H9 (cell line): ENCODE measurements around the gene OCIAD1. TPM values are rescaled to one million over a fixed set of nuclear protein-coding genes. Genes with fewer than 3 reads are reported as not detected.

Experiments
- DNase-seq: peaks from one replicate; pipeline ENCODE4 v3.0.0-alpha.2; 2017
- H2AFZ ChIP-seq: one replicate; pipeline ENCODE4 v1.6.1; 2013; ENCODE audit warnings: mild to moderate bottlenecking, low read length, control low read depth, moderate library complexity
- H2AK5ac ChIP-seq: 2 replicates; pipeline ENCODE4 v1.6.1; 2013; ENCODE audit warnings: low read length, control low read depth, mixed read lengths; ENCODE audit not compliant: insufficient read length
- H2BK120ac ChIP-seq: one replicate; pipeline ENCODE4 v1.6.1; 2013; ENCODE audit warnings: low read depth, mild to moderate bottlenecking, low read length, control low read depth, inconsistent platforms; ENCODE audit not compliant: poor library complexity, severe bottlenecking
- H2BK12ac ChIP-seq: 2 replicates; pipeline ENCODE4 v1.6.1; 2013; ENCODE audit warnings: low read length, control low read depth, mixed read lengths, low read depth; ENCODE audit not compliant: insufficient read length
- H2BK15ac ChIP-seq: 2 replicates; pipeline ENCODE4 v1.6.1; 2013; ENCODE audit warnings: low read depth, low read length, control low read depth
- H2BK20ac ChIP-seq: one replicate; pipeline ENCODE4 v1.6.1; 2013; ENCODE audit warnings: low read depth, mild to moderate bottlenecking, low read length, control low read depth, inconsistent platforms; ENCODE audit not compliant: poor library complexity, severe bottlenecking
- H2BK5ac ChIP-seq: 2 replicates; pipeline ENCODE4 v1.6.1; 2013; ENCODE audit warnings: low read length, control low read depth, mixed read lengths; ENCODE audit not compliant: insufficient read length
- H3K14ac ChIP-seq: 2 replicates; pipeline ENCODE4 v1.6.1; 2013; ENCODE audit warnings: low read length, control low read depth; ENCODE audit not compliant: insufficient read depth
- H3K18ac ChIP-seq: 2 replicates; pipeline ENCODE4 v1.6.1; 2013; ENCODE audit warnings: low read depth, mild to moderate bottlenecking, mixed read lengths, low read length, control low read depth; ENCODE audit not compliant: insufficient read length
- H3K23ac ChIP-seq: 2 replicates; pipeline ENCODE4 v1.6.1; 2013; ENCODE audit warnings: low read length, control low read depth, mixed read lengths, low read depth; ENCODE audit not compliant: insufficient read length
- H3K23me2 ChIP-seq: 2 replicates; pipeline ENCODE4 v1.6.1; 2013; ENCODE audit warnings: low read depth, mild to moderate bottlenecking, mixed read lengths, low read length, control low read depth; ENCODE audit not compliant: insufficient read length, poor library complexity, severe bottlenecking
- H3K27ac ChIP-seq: 2 replicates; pipeline ENCODE4 v1.5.1; 2013; ENCODE audit warnings: low read length, control low read depth, mixed read lengths, low read depth; ENCODE audit not compliant: insufficient read length
- H3K27me3 ChIP-seq: 2 replicates; pipeline ENCODE4 v1.6.1; 2013; ENCODE audit warnings: low read length, control low read depth, inconsistent platforms; ENCODE audit not compliant: insufficient read depth
- H3K4ac ChIP-seq: 2 replicates; pipeline ENCODE4 v1.6.1; 2013; ENCODE audit warnings: low read depth, mild to moderate bottlenecking, control low read depth, inconsistent platforms, low read length, moderate library complexity
- H3K4me1 ChIP-seq: 2 replicates; pipeline ENCODE4 v1.6.1; 2013; ENCODE audit warnings: low read length, control low read depth, inconsistent platforms; ENCODE audit not compliant: insufficient read depth
- H3K4me2 ChIP-seq: 2 replicates; pipeline ENCODE4 v1.6.1; 2013; ENCODE audit warnings: low read length, control low read depth, mixed read lengths; ENCODE audit not compliant: insufficient read length, insufficient read depth
- H3K56ac ChIP-seq: 2 replicates; pipeline ENCODE4 v1.6.1; 2013; ENCODE audit warnings: low read depth, mild to moderate bottlenecking, mixed read lengths, low read length, control low read depth; ENCODE audit not compliant: insufficient read length
- H3K79me1 ChIP-seq: 2 replicates; pipeline ENCODE4 v1.6.1; 2013; ENCODE audit warnings: low read depth, mild to moderate bottlenecking, moderate library complexity, low read length, control low read depth, inconsistent platforms; ENCODE audit not compliant: insufficient read depth, poor library complexity, severe bottlenecking
- H3K79me2 ChIP-seq: 2 replicates; pipeline ENCODE4 v1.6.1; 2013; ENCODE audit warnings: low read length, control low read depth, inconsistent platforms; ENCODE audit not compliant: insufficient read depth
- H3K9ac ChIP-seq: 2 replicates; pipeline ENCODE4 v1.6.1; 2013; ENCODE audit warnings: low read length, control low read depth, mixed read lengths; ENCODE audit not compliant: insufficient read length; ENCODE audit errors: extremely low read depth
- H3K9me3 ChIP-seq: one replicate; pipeline ENCODE4 v1.6.1; 2013; ENCODE audit warnings: low read depth, low read length, inconsistent platforms; ENCODE audit not compliant: control insufficient read depth
- H3T11ph ChIP-seq: one replicate; pipeline ENCODE4 v1.6.1; 2013; ENCODE audit warnings: mild to moderate bottlenecking, low read length, control low read depth, inconsistent platforms
- H4K20me1 ChIP-seq: one replicate; pipeline ENCODE4 v1.6.1; 2013; ENCODE audit not compliant: control insufficient read depth, insufficient read length, insufficient read depth
- H4K5ac ChIP-seq: 2 replicates; pipeline ENCODE4 v1.6.1; 2013; ENCODE audit warnings: low read depth, mild to moderate bottlenecking, mixed read lengths, low read length, control low read depth; ENCODE audit not compliant: insufficient read length
- H4K8ac ChIP-seq: replicated peaks from 2 replicates; pipeline ENCODE4 v1.6.1; 2013; ENCODE audit warnings: low read length, control low read depth, mixed read lengths, low read depth; ENCODE audit not compliant: insufficient read length
- H4K91ac ChIP-seq: 2 replicates; pipeline ENCODE4 v1.6.1; 2013; ENCODE audit warnings: low read depth, mild to moderate bottlenecking, moderate library complexity, mixed read lengths, low read length, control low read depth; ENCODE audit not compliant: insufficient read length
- H3K27ac Mint-ChIP-seq, 3 experiments: 2 replicates in 2 of 3; 3 replicates in 1 of 3; pipeline ENCODE4 v1.8.0; 2020 to 2021; ENCODE audit warnings: mixed read lengths in 3 of 3, mild to moderate bottlenecking in 1 of 3, moderate library complexity in 1 of 3
- H3K27me3 Mint-ChIP-seq: 2 replicates; pipeline ENCODE4 v1.8.0; 2021; ENCODE audit warnings: low read depth, mild to moderate bottlenecking, moderate library complexity, mixed read lengths
- H3K36me3 Mint-ChIP-seq, 3 experiments: 2 replicates in 2 of 3; 3 replicates in 1 of 3; pipeline ENCODE4 v1.8.0; 2020 to 2021; ENCODE audit warnings: low read depth in 3 of 3, mixed read lengths in 3 of 3; ENCODE audit not compliant: insufficient read depth in 1 of 3
- H3K4me1 Mint-ChIP-seq, 2 experiments: 2 replicates each; pipeline ENCODE4 v1.8.0; 2020; ENCODE audit warnings: mixed read lengths in 2 of 2
- H3K4me3 Mint-ChIP-seq, 2 experiments: 2 replicates in 1 of 2; 3 replicates in 1 of 2; pipeline ENCODE4 v1.8.0; 2020 to 2021; ENCODE audit warnings: mild to moderate bottlenecking in 2 of 2, mixed read lengths in 2 of 2, moderate library complexity in 1 of 2
- H3K9me3 Mint-ChIP-seq, 2 experiments: 2 replicates in 1 of 2; 3 replicates in 1 of 2; pipeline ENCODE4 v1.8.0; 2020; ENCODE audit warnings: mild to moderate bottlenecking in 2 of 2, mixed read lengths in 2 of 2, moderate library complexity in 1 of 2
- WGBS: extraction: QIAGEN DNeasy Blood & Tissue Kit; methylation state at CpG from one replicate; pipeline ENCODE4 v1.1.7; 2013; ENCODE audit warnings: missing lambda C conversion rate, low lambda C conversion rate, mixed read lengths; ENCODE audit not compliant: insufficient read length; ENCODE audit errors: extremely low coverage; 5-methylcytosine and 5-hydroxymethylcytosine counted together
- total RNA-seq: library from RNA; stranded (reverse); gene quantifications from 2 replicates; pipeline ENCODE4 v1.2.1, GENCODE V29; 2021
- TF ChIP-seq, protein P1 (sequence below): fragments of 200-600 bp; sonication (generic); conservative IDR thresholded peaks from 3 replicates; pipeline ENCODE4 v1.8.0; 2021; ENCODE audit warnings: antibody characterized with exemption, mild to moderate bottlenecking

OCIAD1 gene
- total RNA-seq, 1 experiment from 2014 or later: 169 TPM

DNA sequence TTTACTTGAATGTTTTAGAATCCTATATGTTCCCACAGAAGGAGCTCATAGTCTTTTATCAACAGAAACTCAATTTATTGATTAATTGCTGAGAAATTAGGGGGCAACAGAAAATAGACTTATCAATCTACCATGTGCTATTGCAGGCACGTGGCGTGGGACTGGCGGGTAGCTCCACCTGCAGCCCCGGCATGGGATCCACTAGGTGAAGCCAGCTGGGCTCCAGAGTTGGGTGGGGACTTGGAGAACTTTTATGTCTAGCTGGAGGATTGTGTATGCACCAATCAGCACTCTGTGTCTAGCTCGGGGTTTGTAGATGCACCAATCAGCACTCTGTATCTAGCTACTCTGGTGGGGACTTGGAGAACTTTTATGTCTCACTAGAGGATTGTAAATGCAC is 3.3 kb upstream of the OCIAD1 start:
- Histone ChIP-seq H3K4me1 (peaks cover 5% of the 10 kb centered on the region), H4K20me1 (no peaks in the 10 kb centered on the region), H2BK15ac (no peak overlapping the region), H4K91ac (no peak overlapping the region), H2AFZ (no peak overlapping the region), H4K8ac (no peak overlapping the region), H2BK5ac (no peak overlapping the region), H3K23me2 (no peaks in the 10 kb centered on the region), H3T11ph (no peak overlapping the region), H3K18ac (no peak overlapping the region), H2AK5ac (no peak overlapping the region), H2BK12ac (no peak overlapping the region), H3K79me1 (no peaks in the 10 kb centered on the region), H3K79me2 (peaks cover 9% of the 10 kb centered on the region; the same call in 1 of the 2 replicates), H3K9me3 (no peaks in the 10 kb centered on the region), H3K56ac (no peak overlapping the region), H3K27ac (no peak overlapping the region), H3K9ac (no peak overlapping the region), H2BK120ac (no peak overlapping the region), H3K27me3 (no peaks in the 10 kb centered on the region), H4K5ac (no peak overlapping the region), H2BK20ac (no peak overlapping the region), H3K4ac (no peak overlapping the region), H3K14ac (no peak overlapping the region), H3K4me2 (no peak overlapping the region), H3K23ac (no peak overlapping the region)
- no peak overlapping the region for H3K27ac Mint-ChIP-seq
- H3K9me3 Mint-ChIP-seq: no peaks in the 10 kb centered on the region; a peak in 3 of 5 replicates
- H3K27me3 Mint-ChIP-seq: no peaks in the 10 kb centered on the region
- no peak for DNase-seq
- H3K4me3 Mint-ChIP-seq: no peak overlapping the region; a peak in 1 of 5 replicates
- H3K36me3 Mint-ChIP-seq: peaks cover 5 to 12% (median 8%) of the 10 kb centered on the region in 3 experiments; a peak in 3 of 7 replicates
- TF ChIP-seq, protein P1, sequence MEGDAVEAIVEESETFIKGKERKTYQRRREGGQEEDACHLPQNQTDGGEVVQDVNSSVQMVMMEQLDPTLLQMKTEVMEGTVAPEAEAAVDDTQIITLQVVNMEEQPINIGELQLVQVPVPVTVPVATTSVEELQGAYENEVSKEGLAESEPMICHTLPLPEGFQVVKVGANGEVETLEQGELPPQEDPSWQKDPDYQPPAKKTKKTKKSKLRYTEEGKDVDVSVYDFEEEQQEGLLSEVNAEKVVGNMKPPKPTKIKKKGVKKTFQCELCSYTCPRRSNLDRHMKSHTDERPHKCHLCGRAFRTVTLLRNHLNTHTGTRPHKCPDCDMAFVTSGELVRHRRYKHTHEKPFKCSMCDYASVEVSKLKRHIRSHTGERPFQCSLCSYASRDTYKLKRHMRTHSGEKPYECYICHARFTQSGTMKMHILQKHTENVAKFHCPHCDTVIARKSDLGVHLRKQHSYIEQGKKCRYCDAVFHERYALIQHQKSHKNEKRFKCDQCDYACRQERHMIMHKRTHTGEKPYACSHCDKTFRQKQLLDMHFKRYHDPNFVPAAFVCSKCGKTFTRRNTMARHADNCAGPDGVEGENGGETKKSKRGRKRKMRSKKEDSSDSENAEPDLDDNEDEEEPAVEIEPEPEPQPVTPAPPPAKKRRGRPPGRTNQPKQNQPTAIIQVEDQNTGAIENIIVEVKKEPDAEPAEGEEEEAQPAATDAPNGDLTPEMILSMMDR: no peak
- peaks cover 7 to 17% of the 10 kb centered on the region in 2 experiments for H3K4me1 Mint-ChIP-seq
- WGBS: no CpG with 5 or more reads among the region's 5 CpGs
